Effector CD8-positive, alpha-beta T cell (primary cell): ENCODE results near the gene ACAA2.
"Not testable (repeated sequence)": the region's sequence is repeated elsewhere in the genome, so short reads cannot be mapped to it uniquely, and the experiment has no call there.

ENCODE experiments used
- DNase-seq: peaks from one replicate; lab custom pipeline; 2025; lab: John Stamatoyannopoulos, UW

The ACAA2 gene

DNA sequence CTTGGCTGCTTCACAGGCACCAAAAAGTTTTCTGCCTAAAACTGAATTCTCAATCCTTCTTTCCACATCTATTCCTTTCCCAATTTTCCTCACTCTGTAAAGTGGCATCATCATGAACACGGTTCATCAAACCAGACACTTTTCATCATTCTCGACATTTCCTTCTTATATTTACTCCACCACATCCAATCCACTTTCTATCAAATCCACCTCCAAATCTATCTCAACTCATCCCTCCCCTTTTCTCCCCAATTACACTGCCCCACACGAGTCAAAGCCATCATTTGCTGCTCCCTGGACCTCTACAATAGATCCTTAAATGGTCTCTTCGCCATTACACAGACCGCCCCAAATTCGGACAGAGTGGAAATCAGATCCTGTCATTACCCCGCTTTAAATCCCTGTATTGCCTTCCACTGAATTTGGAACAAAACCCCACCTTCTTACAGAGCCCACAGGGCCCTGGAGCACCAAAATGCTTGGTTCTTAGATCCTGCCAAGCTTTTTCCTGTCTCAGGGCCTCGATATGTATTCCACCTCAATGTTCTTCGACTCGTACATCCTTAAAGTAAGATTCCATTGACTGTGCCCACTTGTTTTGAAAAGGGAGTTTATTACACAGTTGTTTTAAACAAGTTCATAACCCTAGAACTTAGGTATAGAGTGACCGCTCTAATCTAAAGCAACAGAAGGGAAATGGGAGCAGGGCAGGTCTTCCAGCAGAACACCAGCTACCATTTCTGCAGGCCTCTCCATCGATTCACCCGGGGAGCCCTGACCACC, 856 bp downstream of the ACAA2 start:
- DNase-seq = no peak

DNA sequence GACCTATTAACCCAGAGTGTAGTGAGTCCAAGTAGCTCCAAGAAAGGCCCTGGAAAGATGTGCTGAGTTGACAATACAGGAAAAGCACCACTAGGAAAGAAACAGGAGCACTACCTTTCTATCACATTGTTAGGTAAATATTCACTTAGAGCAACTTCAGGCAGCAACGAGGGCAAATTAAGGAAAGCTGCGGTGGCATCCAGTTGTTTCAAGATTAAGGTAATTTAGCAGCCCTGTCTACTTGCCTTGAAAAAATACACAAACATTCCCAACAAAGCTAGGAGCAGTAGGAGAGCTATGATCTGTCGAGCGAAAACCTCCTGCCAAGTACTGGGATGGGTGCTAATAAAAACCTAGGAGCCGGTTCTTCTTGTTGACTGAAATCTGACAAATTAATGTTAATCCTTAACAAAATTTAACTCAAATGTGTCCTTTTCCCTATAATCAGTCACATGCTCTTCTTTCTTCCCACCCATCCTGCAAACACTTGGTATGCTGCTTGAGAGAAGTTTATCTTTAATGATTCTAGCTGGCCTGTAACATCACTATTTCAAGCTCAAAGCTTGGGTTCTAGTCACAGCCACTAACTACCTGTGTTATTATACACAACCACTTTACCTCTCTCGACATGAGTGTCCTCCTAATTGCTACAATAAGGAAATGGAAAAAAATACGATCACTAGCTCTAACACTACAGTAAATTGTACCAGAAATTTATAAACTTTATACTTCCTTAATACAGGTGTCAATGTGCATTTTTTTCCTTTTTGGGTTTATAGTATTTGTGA, 2.0 kb downstream of the ACAA2 start:
- DNase-seq = no peak

DNA sequence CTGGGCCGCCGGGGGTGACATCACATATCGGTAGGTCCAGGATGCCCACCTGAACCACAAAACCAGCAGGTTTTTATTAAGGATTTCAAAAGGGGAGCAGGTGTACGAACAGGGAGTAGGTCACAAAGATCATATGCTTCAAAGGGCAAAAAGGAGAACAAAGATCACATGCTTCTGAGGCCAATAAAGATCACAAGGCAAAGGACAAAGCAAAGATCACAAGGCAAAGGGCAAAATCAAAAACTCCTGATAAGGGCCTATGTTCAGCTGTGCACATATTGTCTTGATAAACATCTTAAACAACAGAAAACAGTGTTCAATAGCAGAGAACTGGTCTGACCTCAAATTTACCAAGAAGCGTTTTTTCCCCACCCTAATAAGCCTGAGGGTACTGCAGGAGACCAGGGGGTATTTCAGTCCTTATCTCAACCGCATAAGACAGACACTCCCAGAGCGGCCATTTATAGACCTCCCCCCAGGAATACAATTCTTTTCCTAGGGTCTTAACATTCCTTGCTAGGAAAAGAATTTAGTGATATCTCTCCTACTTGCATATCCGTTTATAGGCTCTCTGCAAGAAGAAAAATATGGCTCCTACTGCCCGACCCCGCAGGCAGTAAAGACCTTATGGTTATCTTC, 4.7 kb downstream of the ACAA2 start:
- DNase-seq = not testable (repeated sequence)

DNA sequence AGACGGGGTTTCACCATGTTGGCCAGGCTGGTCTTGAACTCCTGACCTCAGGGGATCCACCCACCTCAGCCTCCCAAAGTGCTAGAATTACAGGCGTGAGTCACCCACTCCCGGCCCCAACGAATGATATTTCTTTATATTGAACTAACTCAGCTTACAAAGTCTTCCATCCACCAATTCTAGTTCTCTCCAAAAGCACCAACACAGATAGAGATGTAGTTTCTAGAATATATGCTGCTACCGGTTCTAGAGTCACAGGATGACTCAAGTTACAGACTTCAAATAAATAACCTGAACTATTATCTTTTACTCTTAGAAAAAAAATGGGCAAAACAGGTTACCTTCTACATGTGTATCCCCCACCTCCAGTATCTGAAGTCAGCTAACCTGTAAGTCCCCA, 9.2 kb downstream of the ACAA2 start:
- no peak for DNase-seq

DNA sequence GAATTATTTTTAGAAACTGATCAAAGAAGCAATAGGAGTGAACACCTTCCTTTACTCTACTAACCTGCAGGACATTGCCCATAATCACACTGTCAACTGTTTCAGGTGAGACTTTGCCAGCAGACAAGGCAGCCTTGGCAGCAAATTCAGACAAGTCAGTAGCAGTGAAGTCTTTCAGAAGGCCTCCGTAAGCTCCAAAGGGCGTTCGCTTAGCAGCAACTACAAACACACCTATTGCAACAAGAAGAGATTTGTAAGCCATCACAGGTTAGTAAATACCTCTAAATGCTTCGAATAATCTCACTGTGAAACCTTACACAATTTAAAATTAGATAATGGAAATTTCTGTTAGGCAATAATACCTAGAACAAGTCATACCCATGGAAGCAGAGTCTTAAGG, 10.7 kb downstream of the ACAA2 start:
- no peak for DNase-seq

DNA sequence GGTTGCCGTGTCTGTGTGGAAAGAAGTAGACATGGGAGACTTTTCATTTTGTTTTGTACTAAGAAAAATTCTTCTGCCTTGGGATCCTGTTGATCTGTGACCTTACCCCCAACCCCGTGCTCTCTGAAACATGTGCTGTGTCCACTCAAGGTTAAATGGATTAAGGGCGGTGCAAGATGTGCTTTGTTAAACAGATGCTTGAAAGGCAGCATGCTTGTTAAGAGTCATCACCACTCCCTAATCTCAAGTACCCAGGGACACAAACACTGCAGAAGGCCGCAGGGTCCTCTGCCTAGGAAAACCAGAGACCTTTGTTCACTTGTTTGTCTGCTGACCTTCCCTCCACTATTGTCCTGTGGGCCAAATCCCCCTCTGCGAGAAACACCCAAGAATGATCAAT, 12.8 kb downstream of the ACAA2 start:
- not testable (repeated sequence) for DNase-seq

DNA sequence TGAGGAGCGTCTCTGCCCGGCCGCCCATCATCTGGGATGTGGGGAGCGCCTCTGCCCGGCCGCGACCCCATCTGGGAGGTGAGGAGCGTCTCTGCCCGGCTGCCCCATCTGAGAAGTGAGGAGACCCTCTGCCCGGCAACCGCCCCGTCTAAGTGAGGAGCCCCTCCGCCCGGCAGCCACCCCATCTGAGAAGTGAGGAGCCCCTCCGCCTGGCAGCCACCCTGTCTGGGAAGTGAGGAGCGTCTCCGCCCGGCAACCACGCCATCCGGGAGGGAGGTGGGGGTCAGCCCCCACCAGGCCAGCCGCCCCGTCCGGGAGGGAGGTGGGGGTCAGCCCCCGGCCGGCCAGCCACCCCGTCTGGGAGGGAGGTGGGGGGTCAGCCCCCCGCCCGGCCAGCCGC, 13.5 kb downstream of the ACAA2 start:
- not testable (repeated sequence) for DNase-seq

DNA sequence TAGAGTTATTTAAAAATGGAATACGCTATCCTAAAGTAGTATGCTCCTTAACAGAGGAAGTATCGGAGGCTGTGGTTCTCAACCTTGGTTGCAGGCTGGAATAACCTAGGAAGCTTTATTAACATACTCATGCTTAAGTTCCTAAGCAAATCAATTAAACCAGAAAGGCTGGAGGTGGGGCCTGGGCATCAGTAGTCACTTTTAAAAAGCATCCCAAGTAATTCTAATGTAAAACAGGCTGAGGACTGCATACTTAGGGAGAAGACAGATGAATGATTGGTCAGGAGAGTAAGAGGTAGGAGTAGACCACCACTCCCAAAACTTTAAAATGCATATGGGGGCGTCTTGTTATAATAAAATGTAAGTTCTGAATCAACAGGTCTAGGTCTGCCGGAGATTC, 15.3 kb downstream of the ACAA2 start:
- no peak for DNase-seq

DNA sequence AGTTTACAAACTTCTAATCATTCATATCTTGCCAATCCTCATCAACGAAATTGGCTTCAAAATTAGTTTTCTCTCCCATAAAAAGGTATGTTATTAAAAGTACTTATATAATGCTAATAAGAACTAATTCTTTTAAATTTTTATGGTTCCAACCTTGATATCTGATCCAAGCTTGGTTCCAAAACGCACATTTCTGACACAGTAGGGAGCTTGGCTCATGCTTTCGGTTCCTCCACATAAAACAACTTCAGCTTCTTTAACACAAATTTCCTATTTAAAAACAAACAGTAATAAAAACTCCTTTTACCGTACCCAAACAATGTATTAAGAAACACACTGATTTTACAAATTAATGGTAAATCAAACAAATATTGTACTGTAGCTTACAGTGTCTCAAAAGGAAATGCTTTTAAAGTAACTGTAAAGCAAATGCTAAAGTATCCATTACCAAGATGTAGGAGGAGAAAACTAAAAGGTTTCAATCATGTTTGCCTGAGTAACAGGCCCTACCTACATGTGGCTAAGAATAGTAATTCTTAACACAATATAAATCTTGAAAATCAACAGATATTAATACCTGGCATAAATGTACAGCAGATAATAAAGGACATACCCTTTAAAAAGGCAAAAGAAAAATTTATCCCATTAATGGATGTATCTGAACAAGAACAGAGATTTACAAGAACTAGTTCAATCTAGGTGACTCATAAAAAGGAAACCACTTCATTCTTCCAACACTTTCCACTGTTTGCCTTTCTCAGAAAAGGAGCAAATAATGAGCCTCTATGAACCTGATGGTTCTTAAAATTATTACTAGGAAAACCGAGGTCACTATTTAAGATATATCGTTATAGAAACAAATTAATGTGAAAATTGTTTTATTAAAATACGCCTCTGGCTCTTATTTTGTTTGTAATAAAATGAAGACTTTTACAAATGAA, 17.5 kb downstream of the ACAA2 start:
- DNase-seq = no peak

DNA sequence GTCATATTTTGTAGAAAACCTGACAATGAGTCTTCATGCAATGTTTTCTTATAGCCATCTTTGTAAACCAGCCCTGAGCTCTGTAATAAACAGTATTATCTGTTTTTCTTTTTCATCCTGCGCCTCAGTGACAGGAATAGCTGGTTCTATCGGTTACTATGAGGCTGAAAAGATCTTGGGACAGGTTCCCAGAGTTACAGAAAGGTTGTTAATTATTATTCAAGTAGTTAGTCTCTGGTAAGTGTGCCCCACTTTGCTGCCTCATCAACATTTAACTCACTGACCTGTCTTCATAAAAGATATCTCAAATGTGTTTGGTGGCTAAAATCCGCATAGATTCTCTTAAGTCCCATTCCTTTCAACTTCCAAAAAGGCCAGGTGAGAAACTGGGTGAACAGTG, 18.6 kb downstream of the ACAA2 start:
- DNase-seq = no peak

DNA sequence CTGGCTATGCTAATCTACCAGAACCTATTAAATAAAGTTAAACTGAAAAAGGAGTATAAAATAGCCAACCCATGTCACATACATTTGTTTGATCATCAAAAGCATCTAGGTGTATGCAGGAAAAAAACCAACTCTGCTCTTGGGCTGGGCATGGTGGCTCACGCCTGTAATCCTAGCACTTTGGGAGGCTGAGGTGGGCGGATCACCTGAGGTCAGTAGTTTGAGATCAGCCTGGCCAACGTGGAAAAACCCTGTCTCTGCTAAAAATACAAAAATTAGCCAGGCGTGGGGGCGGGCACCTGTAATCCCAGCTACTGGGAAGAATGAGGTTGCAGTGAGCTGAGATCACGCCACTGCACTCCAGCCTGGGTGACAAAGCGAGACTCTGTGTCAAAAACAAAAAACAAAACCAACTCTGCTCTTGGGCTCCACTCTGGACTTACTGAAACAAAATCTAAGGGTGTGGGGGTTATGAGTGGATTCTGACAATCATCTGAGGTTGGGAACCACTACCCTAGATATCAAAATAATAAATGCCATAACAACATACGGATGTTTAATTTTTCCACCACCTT, 23.7 kb downstream of the ACAA2 start:
- DNase-seq = not testable (repeated sequence)

DNA sequence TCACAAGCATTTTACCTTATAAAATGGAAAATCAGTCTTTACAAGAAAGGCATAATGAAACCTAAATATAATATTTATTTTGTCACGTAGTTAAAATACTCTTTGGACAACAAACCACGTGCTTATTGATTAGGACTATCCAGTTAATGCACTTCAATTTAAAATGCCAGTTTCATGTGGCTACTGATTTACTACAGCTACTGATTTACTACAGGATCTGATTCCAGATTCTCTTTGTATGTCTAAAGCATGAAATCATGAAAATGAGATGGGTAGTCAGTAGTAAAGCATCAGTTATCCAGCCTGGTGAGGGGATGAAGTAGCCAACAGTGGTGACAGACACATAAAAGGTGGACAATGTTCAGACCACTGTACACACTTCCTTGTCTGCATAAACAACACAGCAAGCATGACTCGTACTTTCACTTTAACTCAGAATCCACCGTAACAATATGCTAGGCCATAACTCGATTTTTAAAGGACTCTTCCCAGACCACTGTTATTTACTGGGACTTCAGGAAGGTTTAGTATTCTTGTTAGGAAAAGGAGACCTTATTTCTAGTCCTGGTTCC, 24.9 kb downstream of the ACAA2 start:
- no peak for DNase-seq

DNA sequence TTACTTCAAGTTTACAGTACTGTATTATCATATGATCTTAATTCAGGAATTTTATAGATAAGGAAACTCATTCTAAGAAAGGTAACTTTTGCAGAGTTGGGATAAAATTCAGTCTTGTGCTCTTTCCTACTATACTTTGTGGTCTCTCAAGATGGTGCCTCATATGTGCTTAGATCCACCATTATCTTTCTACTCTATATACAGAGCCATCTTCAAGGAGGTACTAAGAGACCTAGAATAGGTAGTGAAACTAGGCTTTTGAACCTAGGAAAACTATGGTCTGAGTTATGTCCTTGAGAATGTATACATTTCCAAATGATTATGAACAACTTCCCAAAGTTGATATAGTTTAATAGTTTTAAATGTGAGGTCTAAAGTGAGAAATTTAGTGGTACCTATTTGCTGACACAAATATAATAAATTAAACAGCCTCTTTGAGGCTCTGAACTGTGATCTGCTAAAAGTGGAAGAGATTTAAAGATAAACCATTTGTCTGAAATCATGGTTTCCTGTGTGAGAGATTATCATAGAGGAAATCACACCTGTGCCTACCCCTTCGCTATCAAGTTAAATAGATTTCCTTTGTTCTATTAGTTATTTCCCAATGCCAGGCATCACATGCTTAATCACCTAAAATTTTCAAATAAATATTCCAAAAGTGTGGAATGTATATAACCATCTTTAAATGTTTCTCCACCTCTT, 27.2 kb downstream of the ACAA2 start:
- no peak for DNase-seq

DNA sequence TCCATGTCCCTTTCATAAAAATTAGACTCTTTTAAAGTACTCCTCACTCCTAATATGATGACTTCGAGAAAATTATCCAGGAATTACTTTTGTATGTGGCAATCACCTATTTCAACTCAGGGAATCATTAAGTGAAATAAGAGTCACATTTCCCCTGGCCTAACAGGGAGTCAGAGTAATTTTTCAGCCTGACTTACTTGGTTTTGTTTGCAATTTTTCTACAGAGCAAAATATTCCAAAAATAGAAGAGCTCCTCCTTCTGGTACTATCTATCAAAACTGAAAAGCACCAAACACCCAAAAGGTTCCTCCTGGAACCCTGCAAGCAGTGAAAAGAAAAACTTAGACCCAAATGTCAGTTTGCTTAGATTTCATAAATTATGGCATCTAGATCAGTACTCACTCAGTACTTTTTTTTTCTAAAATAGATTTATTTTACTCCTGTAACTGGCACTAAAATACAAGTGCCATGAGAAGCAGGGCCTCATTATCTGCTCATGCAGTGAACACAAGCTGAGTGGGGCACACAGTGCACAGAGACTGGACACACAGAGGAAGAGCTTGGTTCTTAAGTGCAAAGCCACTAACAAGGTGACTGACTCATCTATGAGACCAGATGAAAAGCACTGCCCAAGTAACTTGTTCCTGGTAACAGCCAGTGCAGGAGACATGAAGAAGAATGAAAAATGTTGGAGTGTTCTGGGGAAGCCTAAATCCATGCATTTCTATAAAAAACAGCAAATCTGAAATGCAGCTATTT, 28.7 kb downstream of the ACAA2 start:
- no peak for DNase-seq

DNA sequence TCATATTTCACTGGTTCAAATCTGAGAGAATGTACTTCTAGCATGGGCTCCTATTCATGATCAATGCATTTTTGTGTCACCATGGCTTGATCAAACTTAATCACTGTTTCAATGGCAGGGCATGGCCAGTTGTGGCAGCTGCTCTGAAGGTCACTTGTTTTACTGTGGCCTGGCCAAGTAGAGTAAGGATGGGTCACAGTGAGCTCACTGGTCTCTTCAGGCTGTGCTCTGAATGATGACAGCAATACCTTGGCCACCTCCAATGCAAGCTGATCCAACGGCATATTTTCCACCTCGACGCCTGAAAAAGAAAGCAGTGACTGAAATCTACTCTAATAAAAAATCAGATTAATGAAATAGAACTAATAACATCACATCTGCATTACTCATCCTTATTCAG, 29.7 kb downstream of the ACAA2 start:
- not testable (repeated sequence) for DNase-seq

DNA sequence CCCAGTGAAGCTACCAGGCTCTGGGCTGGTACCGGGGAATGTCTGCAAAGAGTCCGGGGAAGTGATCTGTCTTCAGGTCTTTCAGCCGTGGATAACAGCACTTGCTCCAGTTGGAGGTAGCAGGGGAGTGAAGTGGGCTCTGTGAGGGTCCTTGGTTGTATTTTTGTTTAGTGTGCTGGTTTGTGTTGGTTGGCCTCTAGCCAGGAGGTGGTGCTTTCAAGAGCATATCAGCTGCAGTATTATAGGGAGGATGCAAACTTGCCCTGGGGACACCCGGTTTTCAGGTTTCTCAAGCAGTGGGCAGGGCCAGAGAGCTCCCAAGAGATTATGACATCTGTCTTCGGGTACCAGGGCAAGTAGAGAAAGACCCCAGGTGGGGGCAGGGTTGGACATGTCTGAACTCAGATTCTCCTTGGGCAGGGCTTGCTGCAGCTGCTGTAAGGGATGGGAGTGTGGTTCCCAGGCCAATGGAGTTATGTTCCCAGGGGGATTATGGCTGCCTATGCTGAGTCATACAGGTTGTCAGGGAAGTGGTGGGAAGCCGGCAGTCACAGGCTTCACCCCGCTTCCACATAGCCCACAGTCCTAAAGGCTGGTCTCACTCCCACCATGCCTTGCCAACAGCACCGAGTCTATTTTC, 34.4 kb downstream of the ACAA2 start:
- DNase-seq = no peak

DNA sequence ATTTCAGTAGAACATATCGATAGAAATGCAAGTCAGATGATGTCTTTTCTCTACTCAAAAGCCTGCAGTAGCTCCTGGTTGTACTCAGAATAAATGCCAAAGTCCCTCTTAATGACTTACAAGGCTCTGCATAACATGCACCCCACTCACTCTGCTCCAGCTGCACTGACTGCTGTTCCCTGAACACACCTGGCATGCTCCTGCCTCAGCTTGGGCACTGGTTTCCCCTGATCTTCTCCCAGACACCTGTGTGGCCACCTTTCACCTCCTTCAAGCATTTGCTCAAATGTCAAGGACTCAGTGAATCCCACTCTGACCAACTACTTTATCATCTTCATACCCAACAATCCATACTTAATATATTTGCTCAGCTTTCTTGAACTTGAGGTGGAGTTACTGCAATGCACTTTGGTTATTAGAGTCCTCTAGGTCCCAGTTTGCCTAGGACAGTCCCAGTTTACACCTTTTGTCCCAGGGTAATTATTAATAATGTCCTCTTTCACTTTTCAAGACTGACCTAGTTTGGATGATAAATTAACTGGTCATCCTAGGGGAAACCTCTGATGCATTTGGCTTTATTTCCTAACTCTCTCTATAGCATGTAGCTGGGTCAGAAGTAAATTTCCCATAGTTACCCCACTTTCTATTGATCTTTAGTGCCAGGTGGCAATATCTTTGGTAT, 44.1 kb downstream of the ACAA2 start:
- no peak for DNase-seq

DNA sequence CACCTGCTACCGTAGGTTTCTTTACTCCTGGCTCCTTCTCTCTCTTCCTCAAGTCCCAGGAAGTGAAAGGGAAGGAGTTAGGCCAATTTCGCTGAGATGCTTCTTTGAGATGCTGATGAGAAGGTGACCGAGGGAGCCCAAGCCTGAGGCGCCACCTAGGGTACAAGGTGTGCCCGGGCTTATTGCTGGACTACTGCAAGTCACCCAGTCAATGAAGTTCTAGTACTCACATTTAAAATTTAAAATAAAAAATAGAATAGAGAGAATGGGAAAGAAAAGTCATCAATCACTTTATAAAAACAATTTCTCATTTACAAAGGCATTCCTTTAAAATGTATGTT, 45.3 kb downstream of the ACAA2 start:
- DNase-seq = no peak
